Measurements from ENCODE around the gene SLC35G6.

The SLC35G6 gene

GRCh38 chr17:7512824-7513540 is 31.7 kb downstream of the SLC35G6 start:
- Histone ChIP-seq H3K36me3 (ENCODE audit: low read depth) (peaks cover 55% of the 10 kb centered on the region), H3K4me1 (ENCODE audit: insufficient read depth, poor library complexity, severe bottlenecking) (no peaks in the 10 kb centered on the region), H3K27me3 (ENCODE audit: insufficient read depth, poor library complexity, severe bottlenecking) (no peaks in the 10 kb centered on the region), H3K27ac (ENCODE audit: poor library complexity, severe bottlenecking) (no peak overlapping the region), H3K4me3 (ENCODE audit: severe bottlenecking) (no peak overlapping the region), H3K9me3 (ENCODE audit: severe bottlenecking) (no peaks in the 10 kb centered on the region)
- TF ChIP-seq, protein P1, sequence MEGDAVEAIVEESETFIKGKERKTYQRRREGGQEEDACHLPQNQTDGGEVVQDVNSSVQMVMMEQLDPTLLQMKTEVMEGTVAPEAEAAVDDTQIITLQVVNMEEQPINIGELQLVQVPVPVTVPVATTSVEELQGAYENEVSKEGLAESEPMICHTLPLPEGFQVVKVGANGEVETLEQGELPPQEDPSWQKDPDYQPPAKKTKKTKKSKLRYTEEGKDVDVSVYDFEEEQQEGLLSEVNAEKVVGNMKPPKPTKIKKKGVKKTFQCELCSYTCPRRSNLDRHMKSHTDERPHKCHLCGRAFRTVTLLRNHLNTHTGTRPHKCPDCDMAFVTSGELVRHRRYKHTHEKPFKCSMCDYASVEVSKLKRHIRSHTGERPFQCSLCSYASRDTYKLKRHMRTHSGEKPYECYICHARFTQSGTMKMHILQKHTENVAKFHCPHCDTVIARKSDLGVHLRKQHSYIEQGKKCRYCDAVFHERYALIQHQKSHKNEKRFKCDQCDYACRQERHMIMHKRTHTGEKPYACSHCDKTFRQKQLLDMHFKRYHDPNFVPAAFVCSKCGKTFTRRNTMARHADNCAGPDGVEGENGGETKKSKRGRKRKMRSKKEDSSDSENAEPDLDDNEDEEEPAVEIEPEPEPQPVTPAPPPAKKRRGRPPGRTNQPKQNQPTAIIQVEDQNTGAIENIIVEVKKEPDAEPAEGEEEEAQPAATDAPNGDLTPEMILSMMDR (IDR thresholded peaks at IDR 0.05; ENCODE audit: poor library complexity, severe bottlenecking) = no peak
- DNase-seq (ENCODE audit: low spot score) = no peak
- no peak for ATAC-seq (ENCODE audit: low read depth)

GRCh38 chr17:7513850-7514419 is 32.7 kb downstream of the SLC35G6 start:
- Histone ChIP-seq H3K4me1 (ENCODE audit: insufficient read depth, poor library complexity, severe bottlenecking) (no peaks in the 10 kb centered on the region), H3K4me3 (ENCODE audit: severe bottlenecking) (no peak overlapping the region), H3K27ac (ENCODE audit: poor library complexity, severe bottlenecking) (no peak overlapping the region), H3K36me3 (ENCODE audit: low read depth) (peaks cover 45% of the 10 kb centered on the region), H3K9me3 (ENCODE audit: severe bottlenecking) (no peaks in the 10 kb centered on the region), H3K27me3 (ENCODE audit: insufficient read depth, poor library complexity, severe bottlenecking) (no peaks in the 10 kb centered on the region)
- ATAC-seq (ENCODE audit: low read depth) = no peak
- DNase-seq (ENCODE audit: low spot score) = no peak
- TF ChIP-seq, protein P1 (IDR thresholded peaks at IDR 0.05; ENCODE audit: poor library complexity, severe bottlenecking) = no peak

GRCh38 chr17:7515911-7516610 is 34.8 kb downstream of the SLC35G6 start:
- Histone ChIP-seq H3K9me3 (ENCODE audit: severe bottlenecking) (no peaks in the 10 kb centered on the region), H3K4me1 (ENCODE audit: insufficient read depth, poor library complexity, severe bottlenecking) (peaks cover 3% of the 10 kb centered on the region), H3K36me3 (ENCODE audit: low read depth) (peaks cover 28% of the 10 kb centered on the region), H3K27me3 (ENCODE audit: insufficient read depth, poor library complexity, severe bottlenecking) (no peaks in the 10 kb centered on the region), H3K4me3 (ENCODE audit: severe bottlenecking) (no peak overlapping the region), H3K27ac (ENCODE audit: poor library complexity, severe bottlenecking) (no peak overlapping the region)
- DNase-seq (ENCODE audit: low spot score) = no peak
- ATAC-seq (ENCODE audit: low read depth) = no peak
- TF ChIP-seq, protein P1 (IDR thresholded peaks at IDR 0.05; ENCODE audit: poor library complexity, severe bottlenecking) = no peak

DNA sequence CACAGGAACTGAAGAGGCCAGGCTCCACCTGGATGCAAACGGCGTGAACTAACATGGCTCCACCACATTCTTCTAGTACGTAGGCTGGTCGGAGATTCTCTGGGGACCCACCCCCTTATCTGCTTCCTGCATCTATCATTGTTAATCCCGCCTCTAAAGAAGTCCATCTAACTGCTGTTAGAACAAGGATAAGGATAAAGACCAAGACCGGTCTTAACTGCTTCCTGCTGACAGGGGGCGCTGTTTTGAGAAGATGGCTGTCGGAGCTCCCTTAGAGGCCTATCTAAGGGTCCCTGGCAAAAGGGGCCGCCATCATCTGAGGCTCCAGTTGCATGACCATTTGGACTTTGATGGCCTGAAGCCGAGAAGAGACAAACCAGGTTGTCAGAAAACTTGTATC is 41.8 kb downstream of the SLC35G6 start:
- ATAC-seq (ENCODE audit: low read depth) = no peak
- no peak overlapping the region for H3K4me3 ChIP-seq (ENCODE audit: severe bottlenecking)
- TF ChIP-seq, protein P1 (IDR thresholded peaks at IDR 0.05; ENCODE audit: poor library complexity, severe bottlenecking) = peak; percentile 33
- peaks cover 3% of the 10 kb centered on the region for H3K4me1 ChIP-seq (ENCODE audit: insufficient read depth, poor library complexity, severe bottlenecking)
- no peaks in the 10 kb centered on the region for H3K36me3 ChIP-seq (ENCODE audit: low read depth)
- no peak for DNase-seq (ENCODE audit: low spot score)
- no peaks in the 10 kb centered on the region for H3K27me3 ChIP-seq (ENCODE audit: insufficient read depth, poor library complexity, severe bottlenecking)
- no peaks in the 10 kb centered on the region for H3K9me3 ChIP-seq (ENCODE audit: severe bottlenecking)
- H3K27ac ChIP-seq (ENCODE audit: poor library complexity, severe bottlenecking) = no peak overlapping the region
